ENCODE data around the gene NRXN3.

DNA sequence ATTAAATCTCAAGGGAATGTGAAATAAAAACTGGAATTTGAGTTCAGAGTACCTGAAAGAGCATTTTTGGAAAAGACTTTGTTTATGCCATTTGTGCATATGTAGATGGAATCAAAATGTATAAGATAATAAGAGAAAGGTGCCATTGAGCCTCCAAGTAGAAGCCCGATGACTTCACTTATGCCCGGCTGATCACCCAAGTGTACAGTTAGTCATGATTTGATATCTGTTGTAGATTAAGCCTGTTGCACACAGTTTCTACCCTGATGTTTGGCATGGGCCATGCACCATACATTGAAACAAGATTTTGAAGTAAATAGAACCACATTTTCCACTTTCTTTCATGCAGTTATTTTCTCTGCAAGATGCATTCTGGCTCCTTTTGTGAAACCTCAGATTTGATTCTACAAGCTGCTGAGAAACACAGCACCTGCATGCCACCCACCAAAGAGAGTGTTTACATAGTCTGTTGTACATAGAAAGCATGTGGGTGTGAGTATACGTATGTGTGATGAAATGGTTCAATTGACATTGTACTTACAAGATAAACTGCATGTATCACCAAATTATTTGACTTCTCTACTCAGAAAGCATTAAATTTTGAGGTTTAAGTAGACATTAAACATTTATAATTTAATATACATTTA is 1268.6 kb downstream of the NRXN3 start:
- TF ChIP-seq, protein P1, sequence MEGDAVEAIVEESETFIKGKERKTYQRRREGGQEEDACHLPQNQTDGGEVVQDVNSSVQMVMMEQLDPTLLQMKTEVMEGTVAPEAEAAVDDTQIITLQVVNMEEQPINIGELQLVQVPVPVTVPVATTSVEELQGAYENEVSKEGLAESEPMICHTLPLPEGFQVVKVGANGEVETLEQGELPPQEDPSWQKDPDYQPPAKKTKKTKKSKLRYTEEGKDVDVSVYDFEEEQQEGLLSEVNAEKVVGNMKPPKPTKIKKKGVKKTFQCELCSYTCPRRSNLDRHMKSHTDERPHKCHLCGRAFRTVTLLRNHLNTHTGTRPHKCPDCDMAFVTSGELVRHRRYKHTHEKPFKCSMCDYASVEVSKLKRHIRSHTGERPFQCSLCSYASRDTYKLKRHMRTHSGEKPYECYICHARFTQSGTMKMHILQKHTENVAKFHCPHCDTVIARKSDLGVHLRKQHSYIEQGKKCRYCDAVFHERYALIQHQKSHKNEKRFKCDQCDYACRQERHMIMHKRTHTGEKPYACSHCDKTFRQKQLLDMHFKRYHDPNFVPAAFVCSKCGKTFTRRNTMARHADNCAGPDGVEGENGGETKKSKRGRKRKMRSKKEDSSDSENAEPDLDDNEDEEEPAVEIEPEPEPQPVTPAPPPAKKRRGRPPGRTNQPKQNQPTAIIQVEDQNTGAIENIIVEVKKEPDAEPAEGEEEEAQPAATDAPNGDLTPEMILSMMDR (IDR thresholded peaks at IDR 0.05; ENCODE audit: insufficient read depth, low read length, poor library complexity, severe bottlenecking): no peak
- no peak for TF ChIP-seq EZH2phosphoT487 (conservative IDR thresholded peaks at IDR 0.05; ENCODE audit: low read length)
